Right lobe of liver (tissue), 6 donors: ENCODE measurements around the gene OPCML. TPM values are rescaled to one million over a fixed set of nuclear protein-coding genes. Genes with fewer than 3 reads are reported as not detected.

Experiments
- ATAC-seq, 4 donors: fragments of 200-7000 bp; cut with Tn5 transposase; one replicate each; pipeline ENCODE4 v1.9.1; 2020; ENCODE audit warnings: mild to moderate bottlenecking in 4 of 4, moderate library complexity in 4 of 4
- DNase-seq, 3 donors: peaks; one replicate each; pipeline ENCODE4 v3.0.0-alpha.2; 2020
- H3K27ac ChIP-seq, 3 donors: fragments of 200-600 bp; one replicate each; pipeline ENCODE4 v1.8.0; 2022
- H3K27me3 ChIP-seq, 2 donors: fragments of 200-600 bp; one replicate each; pipeline ENCODE4 v1.8.0; 2022
- H3K36me3 ChIP-seq, 4 donors: fragments of 200-600 bp; sonication (generic) in 1 of 4; one replicate each; pipeline versions ENCODE4 v1.5.1 to v1.8.0; 2017 to 2022; ENCODE audit warnings: control low read depth in 1 of 4
- H3K4me1 ChIP-seq, 4 donors: fragments of 200-600 bp; sonication (generic) in 1 of 4; one replicate each; pipeline versions ENCODE4 v1.5.1 to v1.8.0; 2017 to 2022; ENCODE audit warnings: control low read depth in 1 of 4
- H3K4me3 ChIP-seq, 3 donors: fragments of 200-600 bp; one replicate each; pipeline ENCODE4 v1.8.0; 2022
- H3K9me3 ChIP-seq, 4 donors: fragments of 200-600 bp; sonication (generic) in 1 of 4; one replicate each; pipeline versions ENCODE4 v1.5.1 to v1.8.0; 2017 to 2022; ENCODE audit warnings: control low read depth in 1 of 4
- CTCF ChIP-seq, 4 donors: fragments of 200-600 bp in 3 of 4; fragments of 450-650 bp in 1 of 4; IDR thresholded peaks; one replicate each; pipeline versions ENCODE4 v1.5.1 to v1.8.0; 2016 to 2022; ENCODE audit warnings: antibody characterized with exemption in 4 of 4, mild to moderate bottlenecking in 2 of 4
- POLR2A ChIP-seq: fragments of 450-650 bp; IDR thresholded peaks from one replicate; pipeline ENCODE4 v1.6.1; 2017; ENCODE audit warnings: antibody characterized with exemption, mild to moderate bottlenecking
- WGBS: methylation state at CpG from one replicate; pipeline ENCODE4 v1.1.6; 2018; ENCODE audit warnings: low coverage, low lambda C conversion rate; ENCODE audit not compliant: insufficient coverage; ENCODE audit errors: missing lambda C conversion rate; 5-methylcytosine and 5-hydroxymethylcytosine counted together
- intact Hi-C, 2 donors: fragments of 100-400 bp; cut with DNase I; formaldehyde crosslinking; loops; one replicate each; pipeline versions ENCODE4 v1.11.2 to v1.14.1; 2022
- total RNA-seq, 6 experiments: library from RNA; depleted of rRNA in 2 of 6; stranded (reverse); fragments of >200 nt in 2 of 6; fragmentation: NEBNext Ultra II Directional in 3 of 6; extraction: Animal tissue kit (Norgen Biotek cat#: 25700) in 3 of 6; gene quantifications; one replicate each; pipeline versions ENCODE4 v1.1.0 to v1.2.4, GENCODE V29; 2016 to 2023
- donor health status: DM: no; HTN: yes; CAD: no.
- donor health status: DM: no; HTN: no; CAD: no.
- donor health status: DM: no; HTN: no; CAD: no.
- donor health status: DM: no; HTN: yes; CAD: no.
- donor health status: DM: no; HTN: yes; CAD: no.

OPCML gene
- total RNA-seq, 6 experiments from 2014 or later, result 0.11 TPM; not detected in 5

DNA sequence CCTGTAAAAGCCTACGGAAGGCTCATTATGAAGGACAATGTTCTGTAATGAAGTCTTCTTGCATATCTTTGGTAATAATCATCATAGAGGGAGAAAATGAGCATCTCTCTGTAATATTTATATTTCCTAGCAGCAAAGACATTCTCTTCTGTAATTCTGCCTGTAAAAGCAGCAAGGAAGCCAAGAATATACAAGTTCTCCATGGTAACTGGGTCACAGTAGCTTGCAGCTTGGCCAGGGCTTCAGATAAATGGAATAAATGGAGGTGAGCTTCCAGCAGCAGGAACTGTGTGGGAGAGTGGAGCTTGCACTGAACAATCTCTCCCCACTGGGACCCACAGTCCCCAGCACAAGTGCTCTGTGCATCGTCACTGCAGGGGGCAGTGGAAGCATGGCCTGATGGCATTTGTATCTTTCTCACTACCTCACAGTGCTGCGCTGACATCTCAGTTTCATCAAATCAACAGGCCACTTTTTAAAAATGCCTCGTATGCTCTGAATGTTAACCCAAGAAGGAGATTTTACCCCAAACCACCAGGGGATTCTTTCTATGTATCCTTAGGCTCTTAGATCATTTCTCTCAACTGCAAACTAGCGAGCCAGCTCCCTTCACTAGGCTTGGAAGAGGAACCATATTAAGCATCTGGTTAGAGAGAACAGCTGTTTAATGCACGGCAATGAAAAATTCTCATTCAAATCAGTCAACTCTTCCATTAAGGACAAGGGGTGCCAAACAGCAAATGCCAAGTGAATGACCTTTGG, 1059.7 kb downstream of the OPCML start:
- H3K27ac ChIP-seq, result no peak overlapping the region
- no peak for ATAC-seq

DNA sequence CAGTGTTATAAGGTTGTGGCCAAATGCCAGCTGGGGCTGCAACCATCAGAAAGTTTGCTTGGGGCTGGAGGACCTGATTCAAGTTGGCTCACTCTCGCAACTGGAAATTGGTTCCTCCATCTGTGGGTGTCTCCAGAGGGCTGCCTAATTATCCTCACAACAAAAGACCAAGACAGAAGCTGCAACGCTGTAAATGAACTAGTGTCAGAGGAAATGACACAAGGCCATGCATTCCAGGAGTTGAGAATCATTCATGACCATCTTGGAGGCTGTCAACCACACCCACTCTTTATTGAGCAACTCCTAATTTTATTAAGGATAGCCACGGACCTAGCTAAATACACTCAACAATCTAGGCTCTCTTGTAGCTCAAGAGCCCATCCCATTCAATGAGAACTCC, 1060.8 kb downstream of the OPCML start:
- Histone ChIP-seq H3K9me3 (no peaks in the 10 kb centered on the region), H3K36me3 (no peaks in the 10 kb centered on the region), H3K27me3 (no peaks in the 10 kb centered on the region), H3K4me3 (no peak overlapping the region), H3K27ac (no peak overlapping the region), H3K4me1 (no peaks in the 10 kb centered on the region)
- intact Hi-C loops, result no loop called here
- 20% methylated on average over 1 of the region's 3 CpGs for WGBS
- DNase-seq (no peak), ATAC-seq (no peak)
- no peak for TF ChIP-seq CTCF (IDR thresholded peaks at IDR 0.05)
- TF ChIP-seq POLR2A, result no peak

More for the DNA sequence above, 1059.7 kb downstream of the OPCML start:
- H3K36me3 ChIP-seq, result no peaks in the 10 kb centered on the region
- no peak overlapping the region for H3K4me3 ChIP-seq
- no peaks in the 10 kb centered on the region for H3K9me3 ChIP-seq
- intact Hi-C loops, result no loop called here
- DNase-seq, result no peak
- WGBS, result 54% methylated on average over 6 of the region's 6 CpGs
- H3K4me1 ChIP-seq, result no peaks in the 10 kb centered on the region
- no peaks in the 10 kb centered on the region for H3K27me3 ChIP-seq
- TF ChIP-seq CTCF (IDR thresholded peaks at IDR 0.05) (peak in 1 of 4 donors; percentile 6), POLR2A (no peak)

DNA sequence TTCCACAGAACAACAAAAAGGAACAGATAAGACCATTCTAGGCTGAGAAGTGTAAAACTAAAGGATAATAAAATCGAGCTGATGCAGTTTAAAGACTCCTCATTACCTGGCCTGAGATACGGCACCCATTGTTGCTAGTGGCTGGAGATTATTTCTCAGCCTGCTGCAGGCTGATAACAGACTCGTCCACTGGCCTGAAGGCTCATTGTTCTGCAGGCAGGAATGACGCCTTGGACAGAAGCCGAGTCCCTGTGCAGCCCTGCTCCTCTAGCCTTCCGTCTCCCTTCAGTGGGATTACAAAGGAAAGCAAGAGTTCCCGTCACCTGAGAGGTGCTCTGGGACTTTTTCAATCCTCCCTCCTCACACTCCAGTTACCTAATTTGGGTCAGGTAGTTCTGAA, 1065.3 kb downstream of the OPCML start:
- DNase-seq (no peak), ATAC-seq (peak in 3 of 4 donors; percentile 26 to 50 (median 47))
- no peak for TF ChIP-seq CTCF (IDR thresholded peaks at IDR 0.05)
- no peak for TF ChIP-seq POLR2A
- Histone ChIP-seq H3K36me3 (no peaks in the 10 kb centered on the region), H3K4me1 (no peaks in the 10 kb centered on the region), H3K27me3 (no peaks in the 10 kb centered on the region), H3K9me3 (no peaks in the 10 kb centered on the region), H3K27ac (no peak overlapping the region), H3K4me3 (no peak overlapping the region)
- intact Hi-C loops, result no loop called here
- WGBS, result 32% methylated on average over 7 of the region's 7 CpGs

DNA sequence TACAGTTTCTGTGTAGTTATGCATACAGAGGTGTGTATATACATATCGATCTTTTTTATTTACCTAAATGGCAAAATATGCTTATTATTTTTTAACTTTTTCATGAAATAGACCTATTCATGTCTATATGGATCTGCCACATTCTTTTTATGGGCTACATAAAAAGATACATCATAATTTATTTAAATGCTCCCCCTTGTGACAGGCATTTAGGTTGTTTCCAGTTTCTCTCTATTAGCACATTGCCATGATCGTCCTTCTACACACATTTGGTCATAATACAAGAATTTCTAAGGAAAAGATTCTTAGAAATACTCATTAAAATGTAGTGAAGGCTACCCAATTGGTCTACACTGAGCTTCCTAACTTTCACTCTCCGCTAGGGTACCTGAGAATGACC, 1067.4 kb downstream of the OPCML start:
- 54% methylated on average over 3 of the region's 3 CpGs for WGBS

More for the DNA sequence above, 1067.4 kb downstream of the OPCML start:
- Histone ChIP-seq H3K4me1 (no peaks in the 10 kb centered on the region), H3K36me3 (no peaks in the 10 kb centered on the region), H3K27ac (no peak overlapping the region), H3K9me3 (no peaks in the 10 kb centered on the region), H3K4me3 (no peak overlapping the region), H3K27me3 (no peaks in the 10 kb centered on the region)
- DNase-seq, result no peak
- intact Hi-C loops, result no loop called here
- no peak for ATAC-seq
- no peak for TF ChIP-seq POLR2A
- peak in 1 of 4 donors; percentile 6 for TF ChIP-seq CTCF (IDR thresholded peaks at IDR 0.05)
